Smooth muscle cell (in vitro differentiated cells): ENCODE measurements around the gene ZFPL1. TPM values are rescaled to one million over a fixed set of nuclear protein-coding genes. Genes with fewer than 3 reads are reported as not detected.

Experiments
- DNase-seq: peaks from one replicate; lab custom pipeline; 2025; ENCODE audit not compliant: unreplicated experiment; lab: John Stamatoyannopoulos, UW
- H2AFZ ChIP-seq: fragments of 200-600 bp; sonication (generic); 2 replicates; pipeline ENCODE4 v1.6.0; 2016; ENCODE audit warnings: antibody characterized with exemption, low read depth, mild to moderate bottlenecking
- H3F3A ChIP-seq: fragments of 200-600 bp; sonication (generic); 2 replicates; pipeline ENCODE4 v1.6.0; 2017; ENCODE audit warnings: antibody characterized with exemption, low read depth
- H3K27ac ChIP-seq: fragments of 200-600 bp; sonication (generic); 2 replicates; pipeline ENCODE4 v1.5.1; 2016; ENCODE audit warnings: low read depth, mild to moderate bottlenecking
- H3K27me3 ChIP-seq: fragments of 200-600 bp; sonication (generic); 2 replicates; pipeline ENCODE4 v1.6.1; 2016; ENCODE audit warnings: low read depth, mild to moderate bottlenecking
- H3K36me3 ChIP-seq: fragments of 200-600 bp; sonication (generic); 2 replicates; pipeline ENCODE4 v1.5.1; 2016; ENCODE audit warnings: low read depth
- H3K4me1 ChIP-seq: fragments of 200-600 bp; sonication (generic); 2 replicates; pipeline ENCODE4 v1.5.1; 2016; ENCODE audit warnings: low read depth
- H3K4me2 ChIP-seq: fragments of 200-600 bp; sonication (generic); 2 replicates; pipeline ENCODE4 v1.6.0; 2016; ENCODE audit warnings: mild to moderate bottlenecking
- H3K4me3 ChIP-seq: fragments of 200-600 bp; sonication (generic); 2 replicates; pipeline ENCODE4 v1.5.1; 2016; ENCODE audit warnings: mild to moderate bottlenecking
- H3K79me2 ChIP-seq: fragments of 200-600 bp; sonication (generic); 2 replicates; pipeline ENCODE4 v1.6.0; 2016; ENCODE audit warnings: low read depth, mild to moderate bottlenecking
- H3K9ac ChIP-seq: fragments of 200-600 bp; sonication (generic); 2 replicates; pipeline ENCODE4 v1.6.0; 2016; ENCODE audit warnings: low read depth
- H3K9me3 ChIP-seq: fragments of 200-600 bp; sonication (generic); replicated peaks from 2 replicates; pipeline ENCODE4 v1.5.1; 2016; ENCODE audit warnings: low read depth
- H4K20me1 ChIP-seq: fragments of 200-600 bp; sonication (generic); 2 replicates; pipeline ENCODE4 v1.6.0; 2016; ENCODE audit warnings: low read depth
- WGBS: methylation state at CpG from one replicate; pipeline ENCODE4 v1.1.7; 2016; ENCODE audit warnings: low lambda C conversion rate; 5-methylcytosine and 5-hydroxymethylcytosine counted together
- polyA plus RNA-seq: library from polyadenylated mRNA; unstranded; fragments of >200 nt; fragmentation: Nextera tagmentation; extraction: Ambion mirVana; gene quantifications from 2 replicates; pipeline ENCODE4 v1.2.1, GENCODE V29; 2016
- total RNA-seq: library from RNA; depleted of rRNA; stranded (reverse); fragments of >200 nt; gene quantifications from 2 replicates; pipeline ENCODE4 v1.2.3, GENCODE V29; 2014
- TF ChIP-seq, protein P1 (sequence below): fragments of 200-600 bp; sonication (generic); IDR thresholded peaks from 2 replicates; pipeline ENCODE4 v1.5.1; 2017; ENCODE audit warnings: borderline replicate concordance, mild to moderate bottlenecking, antibody characterized with exemption; ENCODE audit not compliant: insufficient read depth, poor library complexity, severe bottlenecking

Gene ZFPL1
- total and polyA plus RNA-seq, 2 experiments from 2014 or later: 87.1 to 91.0 TPM

DNA sequence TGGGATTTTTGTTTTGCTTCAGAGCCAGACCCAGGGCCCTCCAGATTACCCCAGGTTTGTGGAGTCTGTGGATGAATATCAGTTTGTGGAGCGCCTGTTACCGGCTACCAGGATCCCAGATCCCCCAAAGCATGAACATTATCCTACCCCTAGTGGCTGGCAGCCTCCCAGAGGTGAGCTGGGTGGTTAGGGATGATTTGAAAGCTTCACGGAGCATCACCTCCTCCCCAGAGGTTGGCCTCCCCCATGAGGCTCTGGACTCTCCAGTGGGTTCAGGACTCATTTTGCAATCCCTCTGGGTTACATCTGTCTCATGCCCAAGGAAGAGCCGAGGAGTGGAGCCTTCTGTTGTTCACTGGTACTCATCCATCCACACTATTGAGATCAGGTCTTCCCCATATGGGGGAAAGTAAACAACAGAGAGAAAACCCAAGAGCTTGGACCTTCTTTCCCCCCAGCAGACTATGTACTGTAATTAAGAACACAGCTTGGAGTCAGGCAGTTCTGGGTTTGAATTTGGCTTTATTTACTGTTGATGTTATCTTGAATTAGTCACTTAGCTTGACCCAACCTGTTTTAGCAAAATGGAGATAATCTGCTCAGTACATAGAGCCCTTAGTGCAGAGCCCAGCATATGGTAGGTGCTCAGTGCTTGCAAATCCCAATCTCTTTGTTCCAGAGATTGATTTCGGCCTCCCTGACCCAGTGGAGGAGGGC is 40.6 kb downstream of the ZFPL1 start:
- over 99% methylated on average over 5 of the region's 5 CpGs for WGBS
- H2AFZ ChIP-seq: no peak overlapping the region
- H3K4me2 ChIP-seq: no peak overlapping the region
- H3K4me1 ChIP-seq: peaks cover 11% of the 10 kb centered on the region
- H3F3A ChIP-seq: peaks cover 34% of the 10 kb centered on the region
- peaks cover 46% of the 10 kb centered on the region for H3K79me2 ChIP-seq
- no peak overlapping the region for H3K4me3 ChIP-seq
- no peaks in the 10 kb centered on the region for H3K27me3 ChIP-seq
- no peaks in the 10 kb centered on the region for H3K9me3 ChIP-seq
- no peak for DNase-seq
- H3K9ac ChIP-seq: no peak overlapping the region
- H4K20me1 ChIP-seq: peaks cover 4% of the 10 kb centered on the region
- H3K27ac ChIP-seq: no peak overlapping the region
- TF ChIP-seq, protein P1, sequence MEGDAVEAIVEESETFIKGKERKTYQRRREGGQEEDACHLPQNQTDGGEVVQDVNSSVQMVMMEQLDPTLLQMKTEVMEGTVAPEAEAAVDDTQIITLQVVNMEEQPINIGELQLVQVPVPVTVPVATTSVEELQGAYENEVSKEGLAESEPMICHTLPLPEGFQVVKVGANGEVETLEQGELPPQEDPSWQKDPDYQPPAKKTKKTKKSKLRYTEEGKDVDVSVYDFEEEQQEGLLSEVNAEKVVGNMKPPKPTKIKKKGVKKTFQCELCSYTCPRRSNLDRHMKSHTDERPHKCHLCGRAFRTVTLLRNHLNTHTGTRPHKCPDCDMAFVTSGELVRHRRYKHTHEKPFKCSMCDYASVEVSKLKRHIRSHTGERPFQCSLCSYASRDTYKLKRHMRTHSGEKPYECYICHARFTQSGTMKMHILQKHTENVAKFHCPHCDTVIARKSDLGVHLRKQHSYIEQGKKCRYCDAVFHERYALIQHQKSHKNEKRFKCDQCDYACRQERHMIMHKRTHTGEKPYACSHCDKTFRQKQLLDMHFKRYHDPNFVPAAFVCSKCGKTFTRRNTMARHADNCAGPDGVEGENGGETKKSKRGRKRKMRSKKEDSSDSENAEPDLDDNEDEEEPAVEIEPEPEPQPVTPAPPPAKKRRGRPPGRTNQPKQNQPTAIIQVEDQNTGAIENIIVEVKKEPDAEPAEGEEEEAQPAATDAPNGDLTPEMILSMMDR: no peak
- no peaks in the 10 kb centered on the region for H3K36me3 ChIP-seq

DNA sequence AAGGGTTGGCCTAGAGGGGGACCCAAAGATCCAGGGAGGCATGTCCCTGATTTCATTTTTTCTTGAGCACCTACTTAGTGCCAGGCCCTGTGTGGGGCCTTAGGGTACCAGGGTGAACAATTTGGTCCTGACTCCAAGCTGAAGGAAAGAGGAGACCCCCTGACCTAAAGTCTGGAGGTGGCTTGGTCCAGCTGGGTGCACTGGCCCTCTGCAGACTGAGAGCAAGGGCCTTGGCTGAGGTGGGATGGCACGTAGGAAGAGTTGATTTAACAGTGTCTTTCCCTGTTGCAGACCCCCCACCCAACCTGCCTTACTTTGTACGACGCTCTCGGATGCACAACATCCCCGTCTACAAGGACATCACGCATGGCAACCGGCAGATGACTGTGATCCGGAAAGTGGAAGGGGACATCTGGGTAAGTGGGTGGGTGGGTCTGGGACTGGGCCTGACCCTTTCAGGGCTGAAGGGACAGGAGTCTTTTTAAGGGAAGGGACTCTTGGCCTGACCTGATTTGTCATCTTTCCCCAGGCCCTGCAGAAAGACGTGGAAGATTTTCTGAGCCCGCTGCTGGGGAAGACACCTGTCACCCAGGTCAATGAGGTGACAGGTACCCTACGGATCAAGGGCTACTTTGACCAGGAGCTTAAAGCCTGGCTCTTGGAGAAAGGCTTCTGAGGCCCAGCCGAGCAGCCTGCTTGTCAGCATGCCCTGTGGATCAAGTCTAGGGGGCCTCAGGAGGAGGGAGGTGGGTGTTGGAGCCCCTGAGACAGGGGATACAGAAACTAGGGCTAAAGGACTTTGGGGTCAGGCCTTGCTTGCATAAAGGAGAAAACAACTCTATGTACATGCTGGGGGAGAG is 41.4 kb downstream of the ZFPL1 start:
- Histone ChIP-seq H3K9ac (no peak overlapping the region), H3K27ac (no peak overlapping the region), H3K4me1 (peaks cover 11% of the 10 kb centered on the region), H3K9me3 (no peaks in the 10 kb centered on the region), H3K4me3 (no peak overlapping the region), H3K4me2 (no peak overlapping the region), H3F3A (peaks cover 26% of the 10 kb centered on the region), H3K36me3 (no peaks in the 10 kb centered on the region), H3K27me3 (no peaks in the 10 kb centered on the region), H3K79me2 (peaks cover 38% of the 10 kb centered on the region), H4K20me1 (peaks cover 4% of the 10 kb centered on the region), H2AFZ (no peak overlapping the region)
- TF ChIP-seq, protein P1: no peak
- no peak for DNase-seq
- WGBS: 96% methylated on average over 12 of the region's 12 CpGs

GRCh38 chr11:65126624-65127274 is 42.7 kb downstream of the ZFPL1 start:
- Histone ChIP-seq H3K27ac (no peak overlapping the region), H3K4me3 (no peak overlapping the region), H3K79me2 (peaks cover 25% of the 10 kb centered on the region), H3F3A (peaks cover 20% of the 10 kb centered on the region), H3K27me3 (no peaks in the 10 kb centered on the region), H4K20me1 (peaks cover 14% of the 10 kb centered on the region), H3K4me2 (no peak overlapping the region), H2AFZ (no peak overlapping the region), H3K9ac (no peak overlapping the region), H3K36me3 (no peaks in the 10 kb centered on the region), H3K9me3 (no peaks in the 10 kb centered on the region), H3K4me1 (peaks cover 6% of the 10 kb centered on the region)
- WGBS: 94% methylated on average over 6 of the region's 6 CpGs
- TF ChIP-seq, protein P1: no peak
- DNase-seq: no peak
